ENCODE results near the gene NEDD4.

NEDD4 gene

GRCh38 chr15:55834331-55834730, 159.1 kb downstream of the NEDD4 start:
- no peaks in the 10 kb centered on the region for H3K79me2 ChIP-seq (ENCODE audit: control insufficient read depth, low read length)
- H3K9me2 ChIP-seq (replicated peaks; ENCODE audit: control insufficient read depth, low read length) = no peaks in the 10 kb centered on the region
- no peaks in the 10 kb centered on the region for H3K36me3 ChIP-seq (ENCODE audit: control insufficient read depth, low read length)
- H3K27ac ChIP-seq (ENCODE audit: low read depth, low read length) = no peak overlapping the region
- H3K4me2 ChIP-seq (ENCODE audit: low read length) = no peak overlapping the region
- H3F3A ChIP-seq (ENCODE audit: control insufficient read depth, insufficient read depth) = no peaks in the 10 kb centered on the region
- no peaks in the 10 kb centered on the region for H3K9me3 ChIP-seq (ENCODE audit: control insufficient read depth, insufficient read depth, low read length)
- H3K4me1 ChIP-seq (ENCODE audit: control insufficient read depth, low read length) = no peaks in the 10 kb centered on the region
- TF ChIP-seq, protein P1, sequence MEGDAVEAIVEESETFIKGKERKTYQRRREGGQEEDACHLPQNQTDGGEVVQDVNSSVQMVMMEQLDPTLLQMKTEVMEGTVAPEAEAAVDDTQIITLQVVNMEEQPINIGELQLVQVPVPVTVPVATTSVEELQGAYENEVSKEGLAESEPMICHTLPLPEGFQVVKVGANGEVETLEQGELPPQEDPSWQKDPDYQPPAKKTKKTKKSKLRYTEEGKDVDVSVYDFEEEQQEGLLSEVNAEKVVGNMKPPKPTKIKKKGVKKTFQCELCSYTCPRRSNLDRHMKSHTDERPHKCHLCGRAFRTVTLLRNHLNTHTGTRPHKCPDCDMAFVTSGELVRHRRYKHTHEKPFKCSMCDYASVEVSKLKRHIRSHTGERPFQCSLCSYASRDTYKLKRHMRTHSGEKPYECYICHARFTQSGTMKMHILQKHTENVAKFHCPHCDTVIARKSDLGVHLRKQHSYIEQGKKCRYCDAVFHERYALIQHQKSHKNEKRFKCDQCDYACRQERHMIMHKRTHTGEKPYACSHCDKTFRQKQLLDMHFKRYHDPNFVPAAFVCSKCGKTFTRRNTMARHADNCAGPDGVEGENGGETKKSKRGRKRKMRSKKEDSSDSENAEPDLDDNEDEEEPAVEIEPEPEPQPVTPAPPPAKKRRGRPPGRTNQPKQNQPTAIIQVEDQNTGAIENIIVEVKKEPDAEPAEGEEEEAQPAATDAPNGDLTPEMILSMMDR (IDR thresholded peaks at IDR 0.05; ENCODE audit: low read depth, low read length, poor library complexity, severe bottlenecking) = no peak
- no peak for TF ChIP-seq EZH2phosphoT487 (IDR thresholded peaks at IDR 0.05; ENCODE audit: borderline replicate concordance, low read length)
- H4K20me1 ChIP-seq (ENCODE audit: control insufficient read depth, insufficient read depth, low read depth, low read length) = no peaks in the 10 kb centered on the region
- H3K4me3 ChIP-seq (ENCODE audit: low read length) = no peak overlapping the region
- no peaks in the 10 kb centered on the region for H3K27me3 ChIP-seq (ENCODE audit: control insufficient read depth, low read length)

DNA sequence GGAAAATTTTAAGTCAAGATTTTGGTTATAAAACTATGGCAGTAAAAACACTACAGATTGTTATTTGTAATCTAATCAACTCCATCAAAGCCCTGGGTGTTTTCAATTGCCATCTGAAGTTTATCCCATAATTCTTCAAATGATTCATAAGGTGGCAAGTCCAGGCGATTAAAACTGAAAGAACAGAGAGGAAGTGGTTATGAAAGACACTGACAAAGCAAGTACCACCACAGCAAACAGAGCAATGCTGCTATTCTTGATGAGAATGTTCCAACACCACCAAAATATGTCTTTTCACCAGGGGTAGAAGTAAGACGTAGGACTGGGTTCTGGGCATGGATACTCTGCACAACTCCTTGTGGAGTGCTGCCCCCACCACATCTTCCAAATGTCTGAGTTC, 163.6 kb downstream of the NEDD4 start:
- Histone ChIP-seq H3K36me3 (ENCODE audit: control insufficient read depth, low read length) (no peaks in the 10 kb centered on the region), H3K9me3 (ENCODE audit: control insufficient read depth, insufficient read depth, low read length) (no peaks in the 10 kb centered on the region), H3K9me2 (replicated peaks; ENCODE audit: control insufficient read depth, low read length) (no peaks in the 10 kb centered on the region), H3K27ac (ENCODE audit: low read depth, low read length) (no peak overlapping the region), H3K4me2 (ENCODE audit: low read length) (no peak overlapping the region), H3F3A (ENCODE audit: control insufficient read depth, insufficient read depth) (no peaks in the 10 kb centered on the region), H3K79me2 (ENCODE audit: control insufficient read depth, low read length) (no peaks in the 10 kb centered on the region), H3K27me3 (ENCODE audit: control insufficient read depth, low read length) (no peaks in the 10 kb centered on the region), H3K4me3 (ENCODE audit: low read length) (no peak overlapping the region), H4K20me1 (ENCODE audit: control insufficient read depth, insufficient read depth, low read depth, low read length) (no peaks in the 10 kb centered on the region), H3K4me1 (ENCODE audit: control insufficient read depth, low read length) (no peaks in the 10 kb centered on the region)
- no peak for TF ChIP-seq EZH2phosphoT487 (IDR thresholded peaks at IDR 0.05; ENCODE audit: borderline replicate concordance, low read length)
- TF ChIP-seq, protein P1 (IDR thresholded peaks at IDR 0.05; ENCODE audit: low read depth, low read length, poor library complexity, severe bottlenecking) = no peak

GRCh38 chr15:55827955-55828354, 165.5 kb downstream of the NEDD4 start:
- no peaks in the 10 kb centered on the region for H3K27me3 ChIP-seq (ENCODE audit: control insufficient read depth, low read length)
- no peak overlapping the region for H3K4me3 ChIP-seq (ENCODE audit: low read length)
- no peaks in the 10 kb centered on the region for H3K4me1 ChIP-seq (ENCODE audit: control insufficient read depth, low read length)
- no peak overlapping the region for H3K4me2 ChIP-seq (ENCODE audit: low read length)
- no peak overlapping the region for H3K27ac ChIP-seq (ENCODE audit: low read depth, low read length)
- no peaks in the 10 kb centered on the region for H4K20me1 ChIP-seq (ENCODE audit: control insufficient read depth, insufficient read depth, low read depth, low read length)
- H3K79me2 ChIP-seq (ENCODE audit: control insufficient read depth, low read length) = no peaks in the 10 kb centered on the region
- H3F3A ChIP-seq (ENCODE audit: control insufficient read depth, insufficient read depth) = no peaks in the 10 kb centered on the region
- no peaks in the 10 kb centered on the region for H3K9me2 ChIP-seq (replicated peaks; ENCODE audit: control insufficient read depth, low read length)
- H3K9me3 ChIP-seq (ENCODE audit: control insufficient read depth, insufficient read depth, low read length) = no peaks in the 10 kb centered on the region
- H3K36me3 ChIP-seq (ENCODE audit: control insufficient read depth, low read length) = no peaks in the 10 kb centered on the region
- TF ChIP-seq, protein P1 (IDR thresholded peaks at IDR 0.05; ENCODE audit: low read depth, low read length, poor library complexity, severe bottlenecking) = no peak
- no peak for TF ChIP-seq EZH2phosphoT487 (IDR thresholded peaks at IDR 0.05; ENCODE audit: borderline replicate concordance, low read length)

- H3K79me2 ChIP-seq (ENCODE audit: control insufficient read depth, low read length) = no peaks in the 10 kb centered on the region
- no peak overlapping the region for H3K4me2 ChIP-seq (ENCODE audit: low read length)
- no peaks in the 10 kb centered on the region for H3K9me2 ChIP-seq (replicated peaks; ENCODE audit: control insufficient read depth, low read length)
- no peak overlapping the region for H3K27ac ChIP-seq (ENCODE audit: low read depth, low read length)
- no peaks in the 10 kb centered on the region for H3K27me3 ChIP-seq (ENCODE audit: control insufficient read depth, low read length)
- H3K4me1 ChIP-seq (ENCODE audit: control insufficient read depth, low read length) = no peaks in the 10 kb centered on the region
- no peaks in the 10 kb centered on the region for H4K20me1 ChIP-seq (ENCODE audit: control insufficient read depth, insufficient read depth, low read depth, low read length)
- H3K36me3 ChIP-seq (ENCODE audit: control insufficient read depth, low read length) = no peaks in the 10 kb centered on the region
- H3K4me3 ChIP-seq (ENCODE audit: low read length) = no peak overlapping the region
- H3K9me3 ChIP-seq (ENCODE audit: control insufficient read depth, insufficient read depth, low read length) = no peaks in the 10 kb centered on the region
- TF ChIP-seq, protein P1 (IDR thresholded peaks at IDR 0.05; ENCODE audit: low read depth, low read length, poor library complexity, severe bottlenecking) = no peak
- TF ChIP-seq EZH2phosphoT487 (IDR thresholded peaks at IDR 0.05; ENCODE audit: borderline replicate concordance, low read length) = no peak
- no peaks in the 10 kb centered on the region for H3F3A ChIP-seq (ENCODE audit: control insufficient read depth, insufficient read depth)
Observed at GRCh38 chr15:55827204-55827603, 166.2 kb downstream of the NEDD4 start.
